ENCODE results near the gene HOXA10. TPM values are rescaled to one million over a fixed set of nuclear protein-coding genes. Genes with fewer than 3 reads are reported as not detected.
A peak's percentile ranks its signal among the peaks of the same experiment; 100 is the strongest.

The HOXA10 gene
- total RNA-seq, 8 experiments from 2014 or later, result 0.05 to 57.7 (median 2.6) TPM; not detected in 1

GRCh38 chr7:27145914-27146412 lies 28.2 kb downstream of the HOXA10 start:
- Histone ChIP-seq H3K4me1 (replicated peaks in 1 of 2) (peaks cover 5 to 34% of the 10 kb centered on the region in 2 donors), H3K27ac (peak overlapping the region in 1 of 2 donors; percentile 90), H3K4me3 (peak overlapping the region in 3 of 5 donors; percentile 46 to 63 (median 47))
- 40 to 100% (median 79%) methylated on average over 1 to 9 of the region's 11 CpGs; no CpG with 5 or more reads in 2 of the 10 experiments for WGBS, 10 experiments
- in situ Hi-C loops (cut with MboI; ENCODE audit: low pct_unique_long_range_greater_than_20kb in 2 of 9, low sequenced_read_pairs in 9 of 9, unreplicated experiment in 9 of 9), result loop anchor here in 2 of 9 experiments (10.0 kb wide), 1 partner anchor 291 kb away; no protein-coding TSS in a partner anchor
- no peak for ATAC-seq (replicated peaks in 6 of 8)

GRCh38 chr7:27145165-27145913 lies 28.8 kb downstream of the HOXA10 start:
- peak overlapping the region; percentile 66 to 90 for H3K27ac ChIP-seq
- in situ Hi-C loops (cut with MboI; ENCODE audit: low pct_unique_long_range_greater_than_20kb in 2 of 9, low sequenced_read_pairs in 9 of 9, unreplicated experiment in 9 of 9), result loop anchor here in 2 of 9 experiments (10.0 kb wide), 1 partner anchor 291 kb away; no protein-coding TSS in a partner anchor
- 10 to 97% (median 79%) methylated on average over 1 to 22 of the region's 47 CpGs; no CpG with 5 or more reads in 4 of the 10 experiments for WGBS, 10 experiments

GRCh38 chr7:27144781-27145164 lies 29.3 kb downstream of the HOXA10 start:
- 9 to 15% methylated on average over 4 to 6 of the region's 31 CpGs; no CpG with 5 or more reads in 8 of the 10 experiments for WGBS, 10 experiments
- H3K4me1 ChIP-seq (replicated peaks in 1 of 2), result peaks cover 5 to 28% of the 10 kb centered on the region in 2 donors
- in situ Hi-C loops (cut with MboI; ENCODE audit: low pct_unique_long_range_greater_than_20kb in 2 of 9, low sequenced_read_pairs in 9 of 9, unreplicated experiment in 9 of 9), result loop anchor here in 2 of 9 experiments (10.0 kb wide), 1 partner anchor 290 kb away; no protein-coding TSS in a partner anchor
- peak overlapping the region; percentile 3 to 81 (median 47) for H3K4me3 ChIP-seq
- ATAC-seq (replicated peaks in 6 of 8), result no peak
- H3K27ac ChIP-seq, result peak overlapping the region; percentile 66 to 90

More at GRCh38 chr7:27145165-27145913, 28.8 kb downstream of the HOXA10 start:
- ATAC-seq (replicated peaks in 6 of 8), result no peak
- peaks cover 5 to 31% of the 10 kb centered on the region in 2 donors for H3K4me1 ChIP-seq (replicated peaks in 1 of 2)
- peak overlapping the region in 3 of 5 donors; percentile 46 to 63 (median 47) for H3K4me3 ChIP-seq

DNA sequence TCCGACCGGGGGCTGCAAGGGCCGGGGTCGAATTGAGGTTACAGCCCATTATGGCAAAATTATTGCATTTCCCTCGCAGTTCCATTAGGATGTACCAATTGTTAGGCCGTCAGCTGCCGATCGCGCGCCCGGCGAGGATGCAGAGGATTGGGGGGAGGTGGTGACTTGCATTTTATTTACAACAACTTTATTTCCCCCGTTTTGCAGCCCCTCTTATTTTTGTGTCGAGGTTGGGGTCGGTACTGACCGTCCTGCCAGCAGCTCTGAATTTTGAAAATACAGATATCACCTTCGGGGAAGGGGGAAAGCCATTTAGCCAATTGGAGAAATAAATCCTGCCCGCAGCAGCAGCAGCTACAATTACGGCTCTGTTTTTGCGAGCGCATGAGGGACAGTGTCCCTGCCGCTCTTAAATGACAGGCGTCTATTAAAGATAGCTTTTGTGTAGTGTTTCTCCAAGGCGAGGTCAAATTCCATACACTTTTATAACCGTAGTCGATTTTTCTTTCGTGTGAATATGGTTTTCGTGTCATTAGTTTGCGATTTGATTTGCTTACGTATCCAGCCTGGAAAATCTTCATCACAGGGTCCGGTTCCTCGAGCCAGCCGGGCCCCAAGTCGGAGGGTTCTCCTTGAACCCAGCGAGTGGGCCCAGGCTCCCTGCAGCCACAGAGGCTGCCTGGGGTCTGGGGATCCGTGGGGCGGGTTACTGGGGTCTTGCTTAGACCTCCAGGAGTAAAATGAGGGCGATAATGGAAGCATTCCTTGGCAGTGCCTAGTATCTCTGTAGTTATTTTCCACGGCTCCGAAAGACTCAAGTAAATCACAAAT lies 30.0 kb downstream of the HOXA10 start:
- H3K4me3 ChIP-seq, result peak overlapping the region; percentile 46 to 81 (median 63)
- in situ Hi-C loops (cut with MboI; ENCODE audit: low pct_unique_long_range_greater_than_20kb in 2 of 9, low sequenced_read_pairs in 9 of 9, unreplicated experiment in 9 of 9), result loop anchor here in 2 of 9 experiments (10.0 kb wide), 1 partner anchor 289 kb away; no protein-coding TSS in a partner anchor
- H3K4me1 ChIP-seq (replicated peaks in 1 of 2), result peaks cover 5 to 24% of the 10 kb centered on the region in 2 donors
- WGBS, 10 experiments, result 4 to 96% (median 24%) methylated on average over 1 to 30 of the region's 40 CpGs; no CpG with 5 or more reads in 2 of the 10 experiments
- peak overlapping the region; percentile 66 to 90 for H3K27ac ChIP-seq
- ATAC-seq (replicated peaks in 6 of 8), result no peak

DNA sequence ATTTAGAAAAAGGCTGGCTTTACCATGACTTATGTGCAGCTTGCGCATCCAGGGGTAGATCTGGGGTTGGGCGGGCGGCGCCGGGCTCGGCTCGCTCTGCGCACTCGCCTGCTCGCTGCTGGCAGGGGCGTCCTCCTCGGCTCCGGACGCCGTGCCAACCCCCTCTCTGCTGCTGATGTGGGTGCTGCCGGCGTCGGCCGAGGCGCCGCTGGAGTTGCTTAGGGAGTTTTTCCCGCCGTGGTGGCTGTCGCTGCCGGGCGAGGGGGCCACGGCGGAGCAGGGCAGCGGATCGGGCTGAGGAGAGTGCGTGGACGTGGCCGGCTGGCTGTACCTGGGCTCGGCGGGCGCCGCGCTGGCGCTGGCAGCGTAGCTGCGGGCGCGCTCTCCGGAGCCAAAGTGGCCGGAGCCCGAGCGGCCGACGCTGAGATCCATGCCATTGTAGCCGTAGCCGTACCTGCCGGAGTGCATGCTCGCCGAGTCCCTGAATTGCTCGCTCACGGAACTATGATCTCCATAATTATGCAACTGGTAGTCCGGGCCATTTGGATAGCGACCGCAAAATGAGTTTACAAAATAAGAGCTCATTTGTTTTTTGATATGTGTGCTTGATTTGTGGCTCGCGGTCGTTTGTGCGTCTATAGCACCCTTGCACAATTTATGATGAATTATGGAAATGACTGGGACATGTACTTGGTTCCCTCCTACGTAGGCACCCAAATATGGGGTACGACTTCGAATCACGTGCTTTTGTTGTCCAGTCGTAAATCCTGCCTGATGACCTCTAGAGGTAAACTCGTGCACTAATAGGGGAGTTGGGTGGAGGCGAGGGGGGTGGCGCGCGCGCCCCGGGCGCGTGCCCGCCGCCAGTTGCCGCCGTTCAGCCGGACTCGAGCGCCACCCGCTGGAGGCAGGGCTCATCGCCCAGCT lies 30.8 kb downstream of the HOXA10 start, which contains the start of gene HOXA5:
Gene HOXA5, minus strand, starts transcription at position 659 of the 927 bp plus-strand sequence. Its CDS starts 74 bp downstream, at position 585.
- peak within 1 kb of the TSS; percentile 92 to 93 for H3K27ac ChIP-seq
- WGBS, 10 experiments, result 0 to 89% (median 1%) methylated on average over 8 to 32 of the region's 86 CpGs; no CpG with 5 or more reads in 4 of the 10 experiments
- in situ Hi-C loops (cut with MboI; ENCODE audit: low pct_unique_long_range_greater_than_20kb in 2 of 9, low sequenced_read_pairs in 9 of 9, unreplicated experiment in 9 of 9), result loop anchor here in 2 of 9 experiments (10.0 kb wide), 1 partner anchor 288 kb away; no protein-coding TSS in a partner anchor
- ATAC-seq (replicated peaks in 6 of 8), result peak in 7 of 8 experiments; percentile 36 to 89 (median 81)
- H3K4me1 ChIP-seq (replicated peaks in 1 of 2), result peaks cover 5 to 15% of the 10 kb centered on the region in 2 donors
- H3K4me3 ChIP-seq, result peak within 1 kb of the TSS; percentile 46 to 81 (median 63)

DNA sequence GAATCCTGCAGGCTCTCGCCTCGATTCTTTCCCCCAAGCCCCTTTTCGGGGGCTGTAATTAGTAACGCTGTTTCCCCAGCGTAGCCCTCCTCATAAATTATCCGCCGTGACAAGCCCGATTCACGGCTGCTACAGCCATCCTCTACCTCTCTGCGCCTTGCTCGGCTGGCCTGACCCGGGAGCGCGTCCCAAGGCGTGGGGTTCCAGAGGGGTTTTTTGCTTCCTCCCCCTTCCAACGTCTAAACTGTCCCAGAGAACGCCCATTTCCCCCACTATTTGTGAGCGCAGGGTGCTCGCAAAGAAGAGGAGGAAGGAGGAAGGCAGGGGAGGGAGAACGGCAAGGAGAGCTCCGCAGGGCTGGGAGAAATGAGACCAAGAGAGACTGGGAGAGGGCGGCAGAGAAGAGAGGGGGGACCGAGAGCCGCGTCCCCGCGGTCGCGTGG lies 31.5 kb downstream of the HOXA10 start:
- peak overlapping the region; percentile 46 to 81 (median 63) for H3K4me3 ChIP-seq
- peak overlapping the region; percentile 92 to 93 for H3K27ac ChIP-seq
- 0 to 100% (median 26%) methylated on average over 2 to 28 of the region's 29 CpGs; no CpG with 5 or more reads in 4 of the 10 experiments for WGBS, 10 experiments
- peaks cover 5 to 12% of the 10 kb centered on the region in 2 donors for H3K4me1 ChIP-seq (replicated peaks in 1 of 2)
- in situ Hi-C loops (cut with MboI; ENCODE audit: low pct_unique_long_range_greater_than_20kb in 2 of 9, low sequenced_read_pairs in 9 of 9, unreplicated experiment in 9 of 9), result loop anchor here in 2 of 9 experiments (10.0 kb wide), 1 partner anchor 288 kb away; no protein-coding TSS in a partner anchor
- ATAC-seq (replicated peaks in 6 of 8), result peak in 1 of 8 experiments; percentile 8

DNA sequence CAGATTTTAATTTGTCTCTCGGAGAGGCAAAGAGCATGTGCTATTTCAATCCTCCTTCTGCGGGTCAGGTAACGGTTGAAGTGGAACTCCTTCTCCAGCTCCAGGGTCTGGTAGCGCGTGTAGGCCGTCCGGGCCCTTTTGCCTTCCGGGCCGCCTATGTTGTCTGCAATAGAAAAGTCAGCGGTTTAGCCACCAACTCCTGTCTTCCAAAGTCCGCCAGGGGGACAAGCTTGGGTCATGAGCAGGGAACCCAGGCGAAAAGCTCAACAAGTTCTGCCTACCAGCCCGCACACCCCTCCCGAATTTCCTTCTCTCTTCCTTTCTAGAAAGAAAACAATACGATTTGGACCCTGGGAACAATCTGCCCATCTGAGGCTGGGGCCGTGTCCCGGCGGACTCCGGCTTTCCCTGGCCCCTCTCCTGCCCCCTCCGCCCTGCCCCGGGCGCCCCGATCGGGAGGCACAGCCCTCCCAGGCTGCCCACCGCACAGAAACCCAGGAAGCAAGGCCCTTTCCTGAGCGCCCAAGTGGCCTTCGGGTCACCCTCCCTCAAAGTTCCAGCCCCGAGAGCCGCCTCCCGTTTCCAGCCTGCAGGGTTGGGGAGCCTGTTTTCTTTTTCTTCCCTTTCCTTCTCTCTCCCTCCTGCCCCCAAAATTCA lies 32.1 kb downstream of the HOXA10 start:
- no peak for ATAC-seq (replicated peaks in 6 of 8)
- in situ Hi-C loops (cut with MboI; ENCODE audit: low pct_unique_long_range_greater_than_20kb in 2 of 9, low sequenced_read_pairs in 9 of 9, unreplicated experiment in 9 of 9), result loop anchor here in 2 of 9 experiments (10.0 kb wide), 1 partner anchor 287 kb away; no protein-coding TSS in a partner anchor
- 0 to 98% (median 42%) methylated on average over 1 to 18 of the region's 30 CpGs; no CpG with 5 or more reads in 4 of the 10 experiments for WGBS, 10 experiments
- H3K4me1 ChIP-seq (replicated peaks in 1 of 2), result peaks cover 5 to 12% of the 10 kb centered on the region in 2 donors
- peak overlapping the region; percentile 92 to 93 for H3K27ac ChIP-seq
- peak overlapping the region; percentile 46 to 81 (median 63) for H3K4me3 ChIP-seq

GRCh38 chr7:27141137-27141922 lies 32.8 kb downstream of the HOXA10 start:
- ATAC-seq (replicated peaks in 6 of 8), result no peak
- WGBS, 10 experiments, result 0 to 100% (median 14%) methylated on average over 3 to 18 of the region's 18 CpGs
- in situ Hi-C loops (cut with MboI; ENCODE audit: low pct_unique_long_range_greater_than_20kb in 2 of 9, low sequenced_read_pairs in 9 of 9, unreplicated experiment in 9 of 9), result loop anchor here in 2 of 9 experiments (10.0 kb wide), 1 partner anchor 287 kb away; no protein-coding TSS in a partner anchor

GRCh38 chr7:27140126-27140857 lies 33.8 kb downstream of the HOXA10 start:
- 0 to 96% (median 10%) methylated on average over 2 to 12 of the region's 15 CpGs for WGBS, 10 experiments
- Histone ChIP-seq H3K27ac (peak overlapping the region; percentile 92 to 93), H3K4me1 (replicated peaks in 1 of 2) (peaks cover 6 to 21% of the 10 kb centered on the region in 2 donors), H3K4me3 (peak overlapping the region; percentile 46 to 81 (median 63))
- no peak for ATAC-seq (replicated peaks in 6 of 8)
- in situ Hi-C loops (cut with MboI; ENCODE audit: low pct_unique_long_range_greater_than_20kb in 2 of 9, low sequenced_read_pairs in 9 of 9, unreplicated experiment in 9 of 9), result loop anchor here in 2 of 9 experiments (10.0 kb wide), 1 partner anchor 285 kb away; no protein-coding TSS in a partner anchor

More at GRCh38 chr7:27141137-27141922, 32.8 kb downstream of the HOXA10 start:
- H3K27ac ChIP-seq, result peak overlapping the region; percentile 92 to 93
- H3K4me3 ChIP-seq, result peak overlapping the region; percentile 46 to 81 (median 63)
- peaks cover 5 to 12% of the 10 kb centered on the region in 2 donors for H3K4me1 ChIP-seq (replicated peaks in 1 of 2)
